ENCODE results near the gene IGF2BP2. TPM values are rescaled to one million over a fixed set of nuclear protein-coding genes. Genes with fewer than 3 reads are reported as not detected.
"Not testable (repeated sequence)": the region's sequence is repeated elsewhere in the genome, so short reads cannot be mapped to it uniquely, and the experiment has no call there.

IGF2BP2 gene
- total RNA-seq, 1 donor from 2014 or later, result 17.9 TPM

- no peaks in the 10 kb centered on the region for H3K27me3 ChIP-seq (ENCODE audit: low read depth)
- H3K9me3 ChIP-seq (replicated peaks), result no peaks in the 10 kb centered on the region
- H3K36me3 ChIP-seq, result peaks cover 5% of the 10 kb centered on the region
- no peak overlapping the region for H3K27ac ChIP-seq (replicated peaks)
- intact Hi-C loops (cut with micrococcal nuclease), result no loop called here
- no peak overlapping the region for H3K4me3 ChIP-seq
- TF ChIP-seq, protein P1, sequence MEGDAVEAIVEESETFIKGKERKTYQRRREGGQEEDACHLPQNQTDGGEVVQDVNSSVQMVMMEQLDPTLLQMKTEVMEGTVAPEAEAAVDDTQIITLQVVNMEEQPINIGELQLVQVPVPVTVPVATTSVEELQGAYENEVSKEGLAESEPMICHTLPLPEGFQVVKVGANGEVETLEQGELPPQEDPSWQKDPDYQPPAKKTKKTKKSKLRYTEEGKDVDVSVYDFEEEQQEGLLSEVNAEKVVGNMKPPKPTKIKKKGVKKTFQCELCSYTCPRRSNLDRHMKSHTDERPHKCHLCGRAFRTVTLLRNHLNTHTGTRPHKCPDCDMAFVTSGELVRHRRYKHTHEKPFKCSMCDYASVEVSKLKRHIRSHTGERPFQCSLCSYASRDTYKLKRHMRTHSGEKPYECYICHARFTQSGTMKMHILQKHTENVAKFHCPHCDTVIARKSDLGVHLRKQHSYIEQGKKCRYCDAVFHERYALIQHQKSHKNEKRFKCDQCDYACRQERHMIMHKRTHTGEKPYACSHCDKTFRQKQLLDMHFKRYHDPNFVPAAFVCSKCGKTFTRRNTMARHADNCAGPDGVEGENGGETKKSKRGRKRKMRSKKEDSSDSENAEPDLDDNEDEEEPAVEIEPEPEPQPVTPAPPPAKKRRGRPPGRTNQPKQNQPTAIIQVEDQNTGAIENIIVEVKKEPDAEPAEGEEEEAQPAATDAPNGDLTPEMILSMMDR (IDR thresholded peaks at IDR 0.05; ENCODE audit: borderline replicate concordance), result no peak
- no peak for DNase-seq
- no peaks in the 10 kb centered on the region for H3K4me1 ChIP-seq
Observed at GRCh38 chr3:185647134-185647879, 177.5 kb downstream of the IGF2BP2 start.

DNA sequence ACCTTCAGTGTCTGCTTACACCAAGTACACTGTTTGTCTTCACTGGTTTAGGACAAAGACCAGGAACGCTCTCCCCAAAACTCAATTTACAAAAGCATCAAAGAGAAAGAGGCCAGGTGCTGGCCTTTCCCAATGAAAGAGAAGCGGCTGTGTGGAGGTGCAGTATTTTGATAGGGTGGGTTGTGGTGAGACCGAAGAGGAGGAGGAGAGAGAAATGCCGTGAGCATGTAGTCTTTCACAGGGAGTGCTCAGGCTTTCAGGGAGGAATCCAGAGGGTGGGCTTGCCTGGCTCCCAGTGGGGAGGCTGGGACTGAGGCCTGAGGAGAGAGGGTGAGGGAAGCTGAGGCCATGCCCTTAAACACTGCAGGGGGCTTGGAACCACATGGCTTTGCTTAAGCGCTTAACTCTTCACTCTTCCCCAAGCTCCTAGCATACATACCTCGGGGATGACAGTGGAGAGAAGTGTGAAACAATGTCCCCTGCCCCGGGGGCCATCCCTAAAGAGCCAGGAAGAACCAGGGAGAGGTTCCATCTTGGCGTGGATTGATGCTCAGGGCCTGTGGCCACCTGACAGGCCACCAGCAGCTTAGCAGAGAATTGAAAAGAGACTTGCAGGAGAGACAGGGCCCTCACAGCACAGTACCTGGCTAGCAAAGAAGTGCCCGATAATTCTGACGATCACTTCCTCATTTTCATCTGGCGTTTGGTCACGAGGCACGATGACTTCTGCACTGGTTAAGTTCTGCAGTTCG, 178.3 kb downstream of the IGF2BP2 start:
- no peaks in the 10 kb centered on the region for H3K9me3 ChIP-seq (replicated peaks)
- no peak for DNase-seq
- intact Hi-C loops (cut with micrococcal nuclease), result no loop called here
- H3K27ac ChIP-seq (replicated peaks), result no peak overlapping the region
- no peak overlapping the region for H3K4me3 ChIP-seq
- no peaks in the 10 kb centered on the region for H3K27me3 ChIP-seq (ENCODE audit: low read depth)
- TF ChIP-seq, protein P1 (IDR thresholded peaks at IDR 0.05; ENCODE audit: borderline replicate concordance), result no peak
- no peaks in the 10 kb centered on the region for H3K4me1 ChIP-seq
- peaks cover 5% of the 10 kb centered on the region for H3K36me3 ChIP-seq

DNA sequence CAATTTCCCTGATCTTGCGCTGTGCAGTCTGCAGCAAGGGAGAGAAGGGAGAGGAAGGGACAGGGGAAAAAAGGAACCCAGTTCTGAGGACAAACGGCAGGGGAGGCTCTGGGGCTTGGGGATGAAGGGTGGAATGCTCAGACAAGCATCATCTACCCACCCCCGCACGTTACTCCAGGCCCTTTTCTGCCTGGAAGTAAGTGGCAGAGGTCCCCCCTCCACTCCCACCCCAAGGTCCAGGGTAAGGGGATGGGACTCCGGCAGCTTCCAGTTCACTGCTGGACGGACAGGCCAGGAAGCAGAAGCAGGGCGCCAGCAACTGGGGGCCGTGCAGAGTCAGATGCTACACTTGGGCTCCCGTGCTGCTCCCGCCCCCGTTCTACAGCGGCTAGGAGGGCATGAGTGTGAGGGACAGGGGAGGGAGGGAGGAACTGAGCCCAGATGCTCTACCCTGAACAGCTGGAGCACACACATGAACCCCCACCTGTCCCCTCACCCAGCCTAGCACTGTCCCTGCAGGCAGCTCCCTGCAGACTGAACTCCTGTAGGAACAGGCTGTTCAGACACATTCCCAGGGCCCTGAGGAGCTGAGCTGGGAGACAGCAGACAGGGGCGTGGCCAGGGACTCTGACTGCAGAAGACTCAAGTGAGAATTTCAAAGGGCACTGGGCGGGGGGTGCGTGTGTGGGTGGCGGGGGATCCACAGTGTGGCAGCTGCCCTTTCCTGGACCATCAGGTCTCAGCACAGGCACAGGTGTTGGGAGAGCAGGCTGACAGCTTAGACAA, 179.1 kb downstream of the IGF2BP2 start:
- no peak overlapping the region for H3K27ac ChIP-seq (replicated peaks)
- no peaks in the 10 kb centered on the region for H3K4me1 ChIP-seq
- intact Hi-C loops (cut with micrococcal nuclease), result no loop called here
- no peaks in the 10 kb centered on the region for H3K9me3 ChIP-seq (replicated peaks)
- TF ChIP-seq, protein P1 (IDR thresholded peaks at IDR 0.05; ENCODE audit: borderline replicate concordance), result no peak
- H3K4me3 ChIP-seq, result no peak overlapping the region
- peaks cover 5% of the 10 kb centered on the region for H3K36me3 ChIP-seq
- no peaks in the 10 kb centered on the region for H3K27me3 ChIP-seq (ENCODE audit: low read depth)
- no peak for DNase-seq

DNA sequence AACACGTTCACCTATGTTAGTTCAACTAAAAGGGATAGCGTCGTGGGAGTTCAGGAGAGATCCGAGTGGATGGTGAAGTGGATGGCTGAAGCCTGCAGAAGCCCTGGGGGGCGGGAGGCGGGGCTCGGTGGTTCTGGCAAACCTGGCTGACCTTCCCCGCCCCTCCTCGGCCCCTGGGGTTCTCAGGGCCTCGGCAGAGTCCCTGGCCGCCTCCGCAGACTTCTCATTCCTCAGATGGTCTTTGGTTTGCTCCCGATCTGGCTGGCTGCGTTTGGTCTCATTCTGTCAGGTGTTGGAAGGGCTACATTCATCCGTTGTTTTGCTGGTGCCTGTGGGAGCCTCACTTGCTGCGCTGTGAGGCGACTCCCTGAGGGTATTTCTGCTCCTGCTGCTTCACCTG, 179.7 kb downstream of the IGF2BP2 start:
- intact Hi-C loops (cut with micrococcal nuclease); H3K9me3 ChIP-seq (replicated peaks); H3K36me3 ChIP-seq; H3K4me1 ChIP-seq; H3K27ac ChIP-seq (replicated peaks); H3K27me3 ChIP-seq (ENCODE audit: low read depth); DNase-seq; H3K4me3 ChIP-seq: not testable (repeated sequence)

- Histone ChIP-seq H3K9me3 (replicated peaks) (no peaks in the 10 kb centered on the region), H3K4me1 (no peaks in the 10 kb centered on the region), H3K36me3 (peaks cover 2% of the 10 kb centered on the region), H3K27ac (replicated peaks) (no peak overlapping the region), H3K4me3 (no peak overlapping the region), H3K27me3 (ENCODE audit: low read depth) (no peaks in the 10 kb centered on the region)
- TF ChIP-seq, protein P1 (IDR thresholded peaks at IDR 0.05; ENCODE audit: borderline replicate concordance), result no peak
- no peak for DNase-seq
- intact Hi-C loops (cut with micrococcal nuclease), result no loop called here
Observed at GRCh38 chr3:185640308-185640707, 184.5 kb downstream of the IGF2BP2 start.
